Fibroblast of the aortic adventitia (primary cell): ENCODE results near the gene KCNQ1OT1. TPM values are rescaled to one million over a fixed set of nuclear protein-coding genes. Genes with fewer than 3 reads are reported as not detected.

Experiments used
- DNase-seq: peaks from one replicate; pipeline ENCODE4 v3.0.0-alpha.2; 2010; ENCODE audit warnings: low read depth
- H3K4me3 ChIP-seq: 2 replicates; pipeline ENCODE4 v1.5.1; 2011; ENCODE audit warnings: low read depth, mild to moderate bottlenecking, control low read depth, low read length, moderate library complexity
- total RNA-seq: library from RNA; depleted of rRNA; stranded (reverse); fragments of >200 nt; gene quantifications from 2 replicates; pipeline ENCODE4 v1.2.3, GENCODE V29; 2012; ENCODE audit warnings: low replicate concordance
- TF ChIP-seq, protein P1 (sequence below): IDR thresholded peaks from 2 replicates; pipeline ENCODE4 v1.5.1; 2011; ENCODE audit warnings: mild to moderate bottlenecking, low read length, control low read depth, inconsistent platforms; ENCODE audit not compliant: insufficient read depth

The KCNQ1OT1 gene
- total RNA-seq, 1 donor: 5.5 TPM

DNA sequence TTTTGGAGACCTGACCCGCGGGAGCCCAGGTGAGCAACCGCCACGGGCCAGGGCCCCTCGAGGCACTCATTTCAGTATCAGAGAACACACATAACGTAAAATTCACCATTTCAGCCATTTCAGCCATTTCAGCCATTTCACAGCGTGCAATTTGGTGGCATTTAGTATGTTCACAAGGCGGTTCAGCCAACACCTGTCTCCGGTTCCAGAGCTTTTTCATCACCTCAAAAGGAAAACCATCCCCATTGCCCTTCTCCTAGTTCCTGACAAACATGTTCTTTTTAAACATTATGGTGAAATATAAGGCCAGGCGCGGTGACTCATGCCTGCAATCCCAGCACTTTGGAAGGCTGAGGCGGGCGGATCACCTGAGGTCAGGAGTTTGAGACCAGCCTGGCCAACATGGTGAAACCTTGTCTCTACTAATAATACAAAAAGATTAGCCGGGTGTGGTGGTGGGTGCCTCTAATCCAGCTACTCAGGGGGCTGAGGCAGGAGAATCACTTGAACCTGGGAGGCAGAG lies 135.7 kb downstream of the KCNQ1OT1 start:
- H3K4me3 ChIP-seq: no peak overlapping the region
- no peak for DNase-seq
- TF ChIP-seq, protein P1, sequence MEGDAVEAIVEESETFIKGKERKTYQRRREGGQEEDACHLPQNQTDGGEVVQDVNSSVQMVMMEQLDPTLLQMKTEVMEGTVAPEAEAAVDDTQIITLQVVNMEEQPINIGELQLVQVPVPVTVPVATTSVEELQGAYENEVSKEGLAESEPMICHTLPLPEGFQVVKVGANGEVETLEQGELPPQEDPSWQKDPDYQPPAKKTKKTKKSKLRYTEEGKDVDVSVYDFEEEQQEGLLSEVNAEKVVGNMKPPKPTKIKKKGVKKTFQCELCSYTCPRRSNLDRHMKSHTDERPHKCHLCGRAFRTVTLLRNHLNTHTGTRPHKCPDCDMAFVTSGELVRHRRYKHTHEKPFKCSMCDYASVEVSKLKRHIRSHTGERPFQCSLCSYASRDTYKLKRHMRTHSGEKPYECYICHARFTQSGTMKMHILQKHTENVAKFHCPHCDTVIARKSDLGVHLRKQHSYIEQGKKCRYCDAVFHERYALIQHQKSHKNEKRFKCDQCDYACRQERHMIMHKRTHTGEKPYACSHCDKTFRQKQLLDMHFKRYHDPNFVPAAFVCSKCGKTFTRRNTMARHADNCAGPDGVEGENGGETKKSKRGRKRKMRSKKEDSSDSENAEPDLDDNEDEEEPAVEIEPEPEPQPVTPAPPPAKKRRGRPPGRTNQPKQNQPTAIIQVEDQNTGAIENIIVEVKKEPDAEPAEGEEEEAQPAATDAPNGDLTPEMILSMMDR: no peak

DNA sequence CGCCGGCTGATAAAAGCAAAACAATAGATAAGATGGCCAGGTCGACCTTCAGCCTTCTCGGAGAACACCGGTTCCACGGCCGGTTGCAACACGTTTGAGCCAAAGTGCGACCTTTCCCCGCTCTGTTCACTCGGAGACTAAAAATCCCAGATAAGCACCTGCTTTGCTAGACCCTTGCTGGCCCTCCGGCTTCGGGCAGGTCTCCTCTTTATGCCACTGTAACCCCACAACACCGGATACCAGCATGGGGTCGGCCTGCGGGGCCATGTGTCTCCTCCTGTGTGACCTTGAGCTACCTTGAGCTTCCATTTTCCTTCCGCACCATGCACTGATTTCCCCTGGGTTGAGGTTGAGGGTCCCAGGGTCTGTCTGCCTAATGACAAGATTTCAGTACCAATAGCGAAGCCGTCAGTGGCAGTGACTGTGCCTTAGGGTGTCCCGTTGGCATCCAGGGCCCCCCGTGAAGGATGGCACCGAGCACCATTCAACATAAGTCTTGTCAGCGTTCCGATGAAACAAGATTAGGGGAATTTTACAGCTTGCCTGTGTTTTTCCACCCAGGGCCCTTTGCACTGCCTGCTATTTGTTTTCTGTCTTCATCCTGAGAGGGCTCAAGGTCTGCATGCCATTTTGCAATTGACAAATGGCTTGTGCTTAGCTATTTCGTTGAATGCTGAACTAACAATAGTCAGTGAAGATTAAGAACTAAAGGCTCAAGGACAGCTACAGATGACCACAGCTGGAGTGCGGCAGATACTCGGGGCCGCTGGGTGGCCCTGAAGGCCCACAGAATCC lies 136.4 kb downstream of the KCNQ1OT1 start:
- no peak for DNase-seq
- TF ChIP-seq, protein P1: no peak
- no peak overlapping the region for H3K4me3 ChIP-seq

DNA sequence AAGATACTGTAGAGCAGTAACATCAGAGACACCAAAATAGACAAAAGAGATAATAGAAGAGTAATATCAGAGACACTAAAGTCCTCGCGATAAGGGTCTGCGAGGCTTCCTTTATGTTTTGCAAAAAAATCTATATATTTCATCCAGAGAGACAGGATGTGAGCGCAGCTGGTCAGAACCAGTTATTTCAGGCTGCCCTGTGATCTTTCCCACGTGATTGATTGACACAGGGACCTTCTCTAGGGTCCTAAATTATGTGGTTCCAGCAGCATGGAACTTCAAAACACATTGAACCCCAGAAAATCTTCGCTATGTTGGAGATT lies 136.9 kb downstream of the KCNQ1OT1 start:
- DNase-seq: no peak
- TF ChIP-seq, protein P1: no peak
- no peak overlapping the region for H3K4me3 ChIP-seq

DNA sequence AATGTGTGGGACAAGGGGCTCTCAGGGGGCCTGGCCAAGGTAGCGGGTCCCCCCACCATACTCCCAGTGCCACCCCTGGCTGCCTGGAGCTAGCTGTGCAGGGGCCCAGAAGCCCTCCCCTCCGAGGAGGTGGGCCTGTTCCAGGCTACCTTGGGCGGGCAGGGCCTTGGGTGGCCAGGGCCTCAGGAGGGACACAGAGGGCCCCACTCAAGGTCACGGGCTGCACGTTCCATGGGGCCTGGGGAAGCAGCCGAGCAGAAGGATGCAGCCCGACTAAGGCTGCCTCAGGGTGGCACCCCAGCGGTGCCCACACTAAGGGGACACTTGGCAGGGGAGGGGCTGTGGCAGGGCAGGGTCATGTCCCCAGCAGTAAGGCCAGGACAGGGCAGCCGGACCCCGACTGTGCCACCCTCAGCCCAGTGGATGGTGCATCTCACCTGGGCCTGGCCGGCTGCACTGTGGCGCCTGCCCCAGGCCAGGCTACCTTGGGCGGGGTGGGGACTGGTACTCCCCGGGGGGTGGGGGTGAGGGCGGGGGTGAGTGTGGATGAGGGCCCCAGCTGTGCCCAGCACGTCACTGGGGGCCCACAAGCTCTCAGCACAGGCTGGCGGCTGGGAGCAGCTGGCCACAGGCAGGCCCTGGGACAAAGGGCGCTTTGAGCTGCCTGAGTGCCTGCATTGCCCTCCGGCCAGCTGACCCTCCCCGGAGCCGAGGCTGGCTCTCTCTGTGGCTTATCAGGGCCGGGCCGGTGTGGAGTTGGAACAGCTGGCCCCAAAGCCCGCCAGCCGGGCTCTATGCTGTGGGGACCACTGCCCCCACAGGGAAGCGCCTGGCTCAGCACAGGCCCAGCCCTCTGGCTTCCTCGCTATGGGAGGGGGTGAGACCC lies 137.9 kb downstream of the KCNQ1OT1 start:
- TF ChIP-seq, protein P1: no peak
- DNase-seq: no peak
- no peak overlapping the region for H3K4me3 ChIP-seq

DNA sequence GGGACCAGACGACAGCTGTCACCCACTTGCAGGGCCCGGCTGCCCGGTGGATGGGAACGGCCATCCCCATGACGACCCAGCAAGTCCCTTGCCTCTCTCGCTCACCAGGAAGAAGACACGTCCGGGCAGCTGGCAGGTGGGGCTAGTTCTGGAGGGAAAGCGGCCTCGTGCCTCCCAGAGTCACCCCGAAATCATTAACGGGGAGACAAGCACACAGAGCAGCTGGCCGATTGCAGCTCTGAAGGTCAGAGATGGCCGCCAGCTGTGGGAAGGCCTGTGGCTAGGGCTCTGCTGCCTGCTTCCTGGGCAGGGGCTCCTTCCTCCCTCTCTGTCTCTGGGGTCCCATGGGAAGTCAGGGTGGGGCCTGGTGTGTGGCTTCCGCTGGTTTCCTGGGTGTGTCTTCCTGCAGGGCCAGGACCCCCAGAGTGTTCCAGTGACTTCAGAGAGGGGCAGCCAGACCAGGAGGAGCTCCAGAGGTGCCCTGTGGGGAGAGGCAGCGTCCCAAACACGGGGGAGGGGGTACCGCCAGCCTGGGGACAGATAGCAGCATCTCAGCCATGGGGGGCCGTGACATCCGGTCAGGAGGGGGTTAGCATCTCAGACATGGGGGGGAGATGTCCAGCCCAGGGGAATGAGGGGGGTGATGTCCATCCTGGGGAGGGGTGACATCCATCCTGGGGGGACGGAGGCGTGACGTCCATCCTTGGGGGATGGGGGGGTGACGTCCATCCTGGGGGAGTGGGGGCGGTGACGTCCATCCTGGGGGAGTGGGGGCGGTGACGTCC lies 140.1 kb downstream of the KCNQ1OT1 start:
- DNase-seq: no peak
- H3K4me3 ChIP-seq: no peak overlapping the region
- TF ChIP-seq, protein P1: no peak

DNA sequence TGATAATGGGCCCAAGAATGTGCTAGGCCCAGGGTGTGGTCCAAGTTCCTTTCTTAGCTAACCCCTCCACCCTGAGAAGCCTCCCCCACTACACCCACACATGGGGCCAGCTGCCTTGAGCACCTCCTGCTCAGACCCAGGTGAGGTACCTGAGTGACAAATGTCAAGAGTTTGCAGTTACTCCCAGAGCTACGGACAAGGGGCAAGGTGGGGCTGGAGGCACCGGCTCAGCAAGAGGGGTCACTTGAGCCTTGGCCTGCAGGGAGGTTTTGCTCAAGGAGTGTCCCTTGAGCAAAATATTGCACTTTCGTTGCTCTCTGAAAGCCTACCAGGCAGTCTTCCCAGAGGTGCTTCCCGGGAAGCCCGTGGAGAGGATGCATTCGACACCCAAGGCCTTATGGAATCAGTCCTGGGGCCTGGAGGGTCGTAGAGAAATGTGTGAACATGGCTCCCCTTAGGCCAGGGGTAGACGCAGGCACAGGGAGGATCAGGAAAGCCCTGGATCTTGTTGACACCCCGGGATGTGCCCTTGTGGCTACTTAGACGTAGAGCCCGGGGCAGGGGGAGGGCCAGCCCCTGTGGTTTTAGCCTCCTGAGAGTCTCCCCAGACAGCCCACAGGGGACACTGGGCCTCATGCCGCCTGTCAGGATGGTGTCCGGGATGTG lies 140.8 kb downstream of the KCNQ1OT1 start:
- H3K4me3 ChIP-seq: no peak overlapping the region
- TF ChIP-seq, protein P1: no peak
- DNase-seq: no peak
